Glutamatergic neuron (in vitro differentiated cells): Measurements from ENCODE around the gene EML5. TPM values are rescaled to one million over a fixed set of nuclear protein-coding genes. Genes with fewer than 3 reads are reported as not detected.

Experiments used
- DNase-seq: peaks from one replicate; pipeline ENCODE4 v3.0.0; 2022
- H3K27ac Mint-ChIP-seq: one replicate; pipeline ENCODE4 v1.8.0; 2020; ENCODE audit warnings: mild to moderate bottlenecking, mixed read lengths, inconsistent platforms; ENCODE audit not compliant: unreplicated experiment
- H3K27me3 Mint-ChIP-seq: one replicate; pipeline ENCODE4 v1.8.0; 2020; ENCODE audit warnings: mild to moderate bottlenecking, moderate library complexity, mixed read lengths, inconsistent platforms; ENCODE audit not compliant: unreplicated experiment
- H3K36me3 Mint-ChIP-seq: one replicate; pipeline ENCODE4 v1.8.0; 2020; ENCODE audit warnings: mild to moderate bottlenecking, mixed read lengths, inconsistent platforms; ENCODE audit not compliant: unreplicated experiment
- H3K4me1 Mint-ChIP-seq: one replicate; pipeline ENCODE4 v1.8.0; 2020; ENCODE audit warnings: mild to moderate bottlenecking, low read depth, mixed read lengths, inconsistent platforms; ENCODE audit not compliant: unreplicated experiment
- H3K4me3 Mint-ChIP-seq: one replicate; pipeline ENCODE4 v1.8.0; 2020; ENCODE audit warnings: mild to moderate bottlenecking, mixed read lengths, inconsistent platforms; ENCODE audit not compliant: unreplicated experiment
- H3K9me3 Mint-ChIP-seq: one replicate; pipeline ENCODE4 v1.8.0; 2020; ENCODE audit warnings: mild to moderate bottlenecking, moderate library complexity, mixed read lengths, inconsistent platforms; ENCODE audit not compliant: unreplicated experiment
- CTCF ChIP-seq: fragments of 200-600 bp; sonication (generic); IDR thresholded peaks from one replicate; pipeline ENCODE4 v1.5.0; 2021; ENCODE audit not compliant: partially characterized antibody, unreplicated experiment
- total RNA-seq: library from RNA; stranded (reverse); fragmentation: NEBNext Ultra II Directional; extraction: Animal tissue kit (Norgen Biotek cat#: 25700); gene quantifications from one replicate; pipeline ENCODE4 v1.2.1, GENCODE V29; 2021; ENCODE audit not compliant: unreplicated experiment

EML5 gene
- total RNA-seq, 1 donor from 2014 or later: 2.1 TPM

DNA sequence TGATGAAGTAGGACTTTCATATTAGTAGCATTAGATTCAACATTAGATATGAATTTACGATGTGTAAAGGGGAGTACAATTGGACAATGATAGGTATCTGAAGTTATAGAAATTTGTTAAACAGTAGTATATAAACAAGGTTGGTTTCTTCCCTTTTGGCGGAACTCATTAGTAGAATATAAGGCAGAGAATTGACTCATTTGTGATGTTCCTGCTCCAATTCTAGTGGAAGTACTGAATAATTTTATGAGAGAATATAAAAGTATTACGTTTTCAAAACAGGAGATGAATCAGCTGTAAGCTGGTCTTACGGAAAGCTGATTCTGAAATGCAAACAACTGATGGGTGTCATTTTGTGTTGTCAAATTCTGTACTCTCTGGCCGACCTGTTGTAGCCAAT lies 216.5 kb downstream of the EML5 start:
- Mint-ChIP-seq H3K27ac (no peak overlapping the region), H3K4me3 (no peak overlapping the region), H3K4me1 (no peaks in the 10 kb centered on the region), H3K9me3 (no peaks in the 10 kb centered on the region), H3K27me3 (no peaks in the 10 kb centered on the region), H3K36me3 (peaks cover 4% of the 10 kb centered on the region)
- no peak for DNase-seq
- no peak for TF ChIP-seq CTCF

GRCh38 chr14:88572117-88572516 lies 220.6 kb downstream of the EML5 start:
- no peak for DNase-seq
- H3K36me3 Mint-ChIP-seq: peaks cover 4% of the 10 kb centered on the region
- no peak for TF ChIP-seq CTCF
- no peaks in the 10 kb centered on the region for H3K4me1 Mint-ChIP-seq
- no peak overlapping the region for H3K27ac Mint-ChIP-seq
- no peaks in the 10 kb centered on the region for H3K27me3 Mint-ChIP-seq
- no peak overlapping the region for H3K4me3 Mint-ChIP-seq
- no peaks in the 10 kb centered on the region for H3K9me3 Mint-ChIP-seq

DNA sequence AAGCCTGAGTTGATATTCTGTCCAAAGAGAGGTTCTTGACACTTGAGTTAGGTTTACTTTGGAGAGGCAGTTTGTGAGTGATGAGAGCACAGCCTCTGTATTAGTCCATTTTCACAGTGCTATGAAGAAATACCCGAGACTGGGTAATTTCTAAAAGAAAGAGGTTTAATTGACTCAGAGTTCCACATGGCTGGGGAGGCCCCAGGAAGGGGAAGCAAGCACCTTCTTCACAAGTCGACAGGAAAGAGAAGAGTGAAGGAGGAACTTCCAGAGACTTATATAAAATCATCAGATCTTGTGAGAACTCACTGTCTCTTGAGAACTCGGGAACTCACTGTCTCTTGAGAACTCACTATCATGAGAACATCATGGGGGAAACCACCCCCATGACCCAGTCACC lies 224.6 kb downstream of the EML5 start:
- H3K4me3 Mint-ChIP-seq: no peak overlapping the region
- H3K9me3 Mint-ChIP-seq: no peaks in the 10 kb centered on the region
- no peak for TF ChIP-seq CTCF
- H3K27ac Mint-ChIP-seq: no peak overlapping the region
- no peak for DNase-seq
- peaks cover 5% of the 10 kb centered on the region for H3K4me1 Mint-ChIP-seq
- H3K27me3 Mint-ChIP-seq: peaks cover 6% of the 10 kb centered on the region
- no peaks in the 10 kb centered on the region for H3K36me3 Mint-ChIP-seq

GRCh38 chr14:88565427-88565826 lies 227.3 kb downstream of the EML5 start:
- TF ChIP-seq CTCF: no peak
- no peak overlapping the region for H3K27ac Mint-ChIP-seq
- peaks cover 5% of the 10 kb centered on the region for H3K4me1 Mint-ChIP-seq
- H3K9me3 Mint-ChIP-seq: peaks cover 5% of the 10 kb centered on the region
- peaks cover 10% of the 10 kb centered on the region for H3K27me3 Mint-ChIP-seq
- H3K4me3 Mint-ChIP-seq: no peak overlapping the region
- DNase-seq: no peak
- H3K36me3 Mint-ChIP-seq: no peaks in the 10 kb centered on the region

GRCh38 chr14:88563845-88564244 lies 228.9 kb downstream of the EML5 start:
- Mint-ChIP-seq H3K9me3 (peaks cover 5% of the 10 kb centered on the region), H3K36me3 (no peaks in the 10 kb centered on the region), H3K4me3 (peak overlapping the region; percentile 90), H3K4me1 (peaks cover 5% of the 10 kb centered on the region), H3K27me3 (peaks cover 10% of the 10 kb centered on the region), H3K27ac (peak overlapping the region; percentile 45)
- no peak for DNase-seq
- TF ChIP-seq CTCF: no peak
